ENCODE data around the gene MAZ. TPM values are rescaled to one million over a fixed set of nuclear protein-coding genes. Genes with fewer than 3 reads are reported as not detected.

Gene MAZ
- total and polyA plus RNA-seq, 2 of the 13 experiments (the other 11 are each of a cell fraction or from before 2014, with no cell fraction given) = 203 to 277 TPM

- FAIRE-seq (no peak), DNase-seq (ENCODE audit: low spot score) (no peak), ATAC-seq (no peak)
- Histone ChIP-seq H3K4me2 (ENCODE audit: low read depth, low read length) (no peak overlapping the region), H3K9ac (ENCODE audit: insufficient read depth, low read depth, low read length) (no peak overlapping the region), H3K27ac (ENCODE audit: extremely low read length, insufficient read depth, low read length) (no peak overlapping the region), H2AFZ (ENCODE audit: low read length) (no peak overlapping the region), H3K27me3 (ENCODE audit: control insufficient read depth in 1 of 2, insufficient read depth in 2 of 2, low read length in 2 of 2) (no peaks in the 10 kb centered on the region), H3K9me3 (ENCODE audit: low read length) (no peaks in the 10 kb centered on the region), H3K36me3 (replicated peaks in 1 of 2; ENCODE audit: control insufficient read depth in 1 of 2, insufficient read depth in 2 of 2, low read length in 2 of 2) (no peaks in the 10 kb centered on the region), H3K4me3 (replicated peaks in 1 of 3; ENCODE audit: insufficient read depth in 1 of 3, low read depth in 2 of 3, low read length in 3 of 3) (no peak overlapping the region), H3K79me2 (ENCODE audit: insufficient read depth, low read length) (no peaks in the 10 kb centered on the region), H4K20me1 (ENCODE audit: insufficient read depth, low read length) (no peaks in the 10 kb centered on the region), H3K4me1 (ENCODE audit: insufficient read depth, low read length) (peaks cover 71% of the 10 kb centered on the region)
- CTCF ChIA-PET (ENCODE audit: low intra/inter-chr PET ratio, low total read pairs) = no interaction called here
- BruUV-seq (replicated peaks) = no TSS peak
- POLR2A ChIA-PET = interaction anchor here (2.4 kb wide), 1 partner anchor 23 kb away, joined by 11 read pairs; the partner anchor contains the start of gene KIF22
- in situ Hi-C loops (cut with HindIII; ENCODE audit: extremely low pct_ligation_motif_present, low pct_unique_long_range_greater_than_20kb) = no loop called here
- intact Hi-C loops (cut with micrococcal nuclease; ENCODE audit: unreplicated experiment) = no loop called here
- TF ChIP-seq ZNF674 (CRISPR knock-in tag; IDR thresholded peaks at IDR 0.05; ENCODE audit: low read depth) = no peak
- TF ChIP-seq ELK4 (CRISPR knock-in tag; IDR thresholded peaks at IDR 0.05; ENCODE audit: borderline replicate concordance) = no peak
- no peak for TF ChIP-seq ZNF775 (CRISPR knock-in tag; IDR thresholded peaks at IDR 0.05; ENCODE audit: borderline replicate concordance)
- TF ChIP-seq POLR2G (IDR thresholded peaks at IDR 0.05; ENCODE audit: low read depth, low read length) = no peak
- TF ChIP-seq TSC22D2 (CRISPR knock-in tag; IDR thresholded peaks at IDR 0.05; ENCODE audit: borderline replicate concordance) = no peak
- no peak for TF ChIP-seq MBNL3 (CRISPR knock-in tag; conservative IDR thresholded peaks at IDR 0.05)
- TF ChIP-seq ZMYM3 (CRISPR knock-in tag; IDR thresholded peaks at IDR 0.05) = no peak
- TF ChIP-seq MAZ (IDR thresholded peaks at IDR 0.05; ENCODE audit: borderline replicate concordance, low read depth, low read length) = no peak
- no peak for TF ChIP-seq MAZ (CRISPR knock-in tag; IDR thresholded peaks at IDR 0.05; ENCODE audit: low read depth)
- TF ChIP-seq BRD4 (CRISPR knock-in tag; IDR thresholded peaks at IDR 0.05) = no peak
- TF ChIP-seq BHLHE40 (IDR thresholded peaks at IDR 0.05; ENCODE audit: low read length) = no peak
- TF ChIP-seq, protein P1, sequence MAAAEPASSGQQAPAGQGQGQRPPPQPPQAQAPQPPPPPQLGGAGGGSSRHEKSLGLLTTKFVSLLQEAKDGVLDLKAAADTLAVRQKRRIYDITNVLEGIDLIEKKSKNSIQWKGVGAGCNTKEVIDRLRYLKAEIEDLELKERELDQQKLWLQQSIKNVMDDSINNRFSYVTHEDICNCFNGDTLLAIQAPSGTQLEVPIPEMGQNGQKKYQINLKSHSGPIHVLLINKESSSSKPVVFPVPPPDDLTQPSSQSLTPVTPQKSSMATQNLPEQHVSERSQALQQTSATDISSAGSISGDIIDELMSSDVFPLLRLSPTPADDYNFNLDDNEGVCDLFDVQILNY (CRISPR knock-in tag; conservative IDR thresholded peaks at IDR 0.05) = no peak
- TF ChIP-seq GATAD2A (CRISPR knock-in tag; IDR thresholded peaks at IDR 0.05) = no peak
- WGBS (ENCODE audit: low lambda C conversion rate) = 93% methylated on average over 3 of the region's 3 CpGs
Measured at GRCh38 chr16:29767062-29767461, 39.3 kb upstream of the MAZ start.

Measured in HepG2 (cell line).